Central memory CD4-positive, alpha-beta T cell (primary cell): Measurements from ENCODE around the gene CCDC116.
"Not testable (repeated sequence)": the region's sequence is repeated elsewhere in the genome, so short reads cannot be mapped to it uniquely, and the experiment has no call there.

Experiments
- DNase-seq: peaks from one replicate; pipeline ENCODE4 v3.0.0; 2022

CCDC116 gene

DNA sequence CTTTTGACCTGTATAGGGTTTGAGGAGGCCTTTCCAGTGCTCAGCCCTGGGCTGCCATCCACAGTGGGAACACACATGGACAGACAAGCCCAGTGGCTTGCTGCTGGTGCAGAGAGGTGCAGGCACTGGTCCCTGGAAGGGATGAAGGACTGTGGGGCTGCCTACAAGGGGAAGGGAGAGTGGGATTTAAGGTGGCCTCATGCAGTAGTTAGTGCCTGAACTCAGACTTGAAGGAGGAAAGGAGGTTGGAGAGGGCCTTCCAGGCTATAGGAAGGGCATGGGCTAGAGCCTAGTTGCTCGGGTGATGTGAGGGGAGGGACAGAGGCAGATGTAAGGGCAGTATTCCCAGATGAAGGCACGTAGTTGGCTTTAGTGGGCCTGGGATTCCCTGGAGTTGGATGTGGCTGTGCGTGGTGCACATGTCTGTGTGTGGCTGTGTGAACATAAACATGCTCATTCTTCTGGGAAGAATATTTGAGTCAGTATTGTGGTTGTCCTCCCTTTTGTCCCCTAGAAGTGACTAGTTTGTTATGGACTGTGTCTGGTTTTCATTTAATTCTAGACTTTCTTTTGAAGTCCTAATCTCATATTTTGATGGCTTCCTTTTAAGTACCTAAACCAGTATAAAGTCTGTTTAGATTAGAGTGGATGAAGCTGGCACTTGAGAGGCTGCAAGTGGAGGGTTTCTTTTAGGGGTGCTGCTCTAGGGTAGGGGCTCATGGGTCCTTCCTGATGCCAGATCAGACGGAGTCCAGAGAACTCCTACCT, 21.2 kb upstream of the CCDC116 start:
- no peak for DNase-seq

DNA sequence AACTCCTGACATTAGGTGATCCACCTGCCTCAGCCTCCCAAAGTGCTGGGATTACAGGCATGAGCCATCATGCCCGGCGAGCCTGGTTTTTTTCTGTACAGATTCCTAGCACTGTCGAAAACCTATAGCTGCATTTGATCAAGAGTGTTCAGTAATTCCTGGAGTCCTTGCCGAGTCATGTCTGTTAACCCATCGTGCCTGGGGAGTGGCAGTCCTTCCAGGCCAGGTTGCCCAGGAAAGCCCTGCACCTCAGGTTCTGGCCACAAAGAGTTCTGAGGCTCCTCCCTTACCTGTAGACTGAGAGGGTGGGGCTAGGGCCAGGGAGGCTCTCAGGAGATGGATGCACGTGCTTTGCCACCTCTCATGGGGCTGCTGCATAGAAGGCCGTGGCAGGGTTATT, 19.7 kb upstream of the CCDC116 start:
- no peak for DNase-seq

DNA sequence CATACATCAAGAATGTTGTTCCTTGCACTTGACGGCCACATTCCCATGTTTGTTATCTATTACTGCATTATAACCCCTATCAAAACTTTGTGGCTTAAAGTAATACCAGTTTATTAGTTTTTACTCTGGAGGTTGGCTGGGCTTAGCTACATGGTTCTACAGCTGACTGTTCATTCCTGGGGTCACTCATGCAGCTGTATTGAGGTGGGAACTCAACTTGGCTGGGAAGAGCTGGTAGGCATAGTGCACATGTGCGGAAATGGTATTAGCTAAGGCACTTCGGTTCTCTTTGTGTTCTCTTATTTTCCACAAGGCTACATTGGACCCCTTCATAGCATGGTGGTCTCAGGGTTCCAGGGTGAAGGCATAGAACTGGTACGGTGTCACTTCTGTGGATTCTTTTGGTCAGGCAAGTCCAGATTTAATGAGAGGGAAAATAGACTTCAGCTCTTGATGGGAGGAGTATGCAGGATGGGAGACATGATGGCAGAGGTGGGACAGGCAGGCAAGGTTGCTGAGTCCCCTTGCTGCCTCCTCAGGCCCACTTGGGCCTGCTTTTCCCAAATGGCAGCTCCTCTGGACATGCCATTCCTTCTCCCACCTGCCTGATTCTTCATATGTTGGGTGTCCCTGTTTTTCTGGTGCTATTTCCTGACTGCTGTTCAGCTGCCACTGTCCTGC, 18.9 kb upstream of the CCDC116 start:
- DNase-seq, result no peak

DNA sequence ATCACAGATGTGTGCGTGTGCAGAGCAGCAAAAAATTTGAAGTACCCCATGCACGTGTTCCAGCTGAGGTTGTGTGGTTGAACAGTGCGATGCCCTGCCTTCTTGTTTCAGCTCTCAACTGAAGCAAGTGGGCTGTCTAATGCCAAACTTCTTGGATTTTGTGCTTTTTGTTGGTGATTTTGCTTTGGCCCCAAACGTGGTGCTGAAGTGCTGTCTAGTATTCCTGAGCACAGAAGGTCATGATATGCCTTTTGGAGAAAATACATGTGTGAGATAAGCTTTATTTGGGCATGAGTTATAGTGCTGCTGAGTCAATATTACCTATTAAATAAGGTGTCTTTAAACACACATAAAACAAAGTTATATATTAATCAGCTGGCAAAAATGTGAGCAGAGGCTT, 16.8 kb upstream of the CCDC116 start:
- DNase-seq, result no peak

DNA sequence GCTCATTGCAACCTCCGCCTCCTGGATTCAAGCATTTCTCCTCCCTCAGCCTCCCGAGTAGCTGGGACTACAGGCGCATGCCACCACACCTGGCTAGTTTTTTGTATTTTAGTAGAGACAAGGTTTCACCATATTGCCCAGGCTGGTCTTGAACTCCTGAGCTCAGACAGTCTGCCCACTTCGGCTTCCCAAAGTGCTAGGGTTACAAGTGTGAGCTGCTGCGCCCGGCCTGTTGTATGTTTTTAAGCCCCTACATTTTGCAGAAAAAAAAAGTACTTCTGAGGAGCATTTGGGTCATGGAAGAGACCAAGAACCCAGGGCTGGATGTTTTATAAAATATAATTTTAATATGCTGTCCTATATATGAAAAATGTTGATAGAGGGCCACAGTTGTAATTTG, 15.2 kb upstream of the CCDC116 start:
- DNase-seq, result not testable (repeated sequence)

DNA sequence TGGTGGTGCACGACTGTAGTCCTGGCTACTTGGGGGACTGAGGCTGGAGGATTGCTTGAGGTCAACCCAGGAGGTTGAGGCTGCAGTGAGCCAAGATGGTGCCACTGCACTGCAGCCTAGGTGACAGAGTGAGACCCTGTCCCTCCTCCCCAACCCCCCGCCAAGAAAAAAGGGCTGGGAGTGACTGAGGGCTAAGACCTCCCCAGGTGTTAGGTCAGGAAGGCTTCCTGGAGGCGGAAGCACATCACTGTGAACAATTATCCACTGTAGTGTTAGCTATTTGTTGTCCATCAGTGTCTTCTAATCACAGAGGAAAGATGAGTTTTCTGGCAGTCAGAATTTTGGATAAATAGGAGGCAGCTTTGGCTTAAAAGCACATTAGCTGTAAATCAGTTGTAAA, 11.5 kb upstream of the CCDC116 start:
- no peak for DNase-seq

DNA sequence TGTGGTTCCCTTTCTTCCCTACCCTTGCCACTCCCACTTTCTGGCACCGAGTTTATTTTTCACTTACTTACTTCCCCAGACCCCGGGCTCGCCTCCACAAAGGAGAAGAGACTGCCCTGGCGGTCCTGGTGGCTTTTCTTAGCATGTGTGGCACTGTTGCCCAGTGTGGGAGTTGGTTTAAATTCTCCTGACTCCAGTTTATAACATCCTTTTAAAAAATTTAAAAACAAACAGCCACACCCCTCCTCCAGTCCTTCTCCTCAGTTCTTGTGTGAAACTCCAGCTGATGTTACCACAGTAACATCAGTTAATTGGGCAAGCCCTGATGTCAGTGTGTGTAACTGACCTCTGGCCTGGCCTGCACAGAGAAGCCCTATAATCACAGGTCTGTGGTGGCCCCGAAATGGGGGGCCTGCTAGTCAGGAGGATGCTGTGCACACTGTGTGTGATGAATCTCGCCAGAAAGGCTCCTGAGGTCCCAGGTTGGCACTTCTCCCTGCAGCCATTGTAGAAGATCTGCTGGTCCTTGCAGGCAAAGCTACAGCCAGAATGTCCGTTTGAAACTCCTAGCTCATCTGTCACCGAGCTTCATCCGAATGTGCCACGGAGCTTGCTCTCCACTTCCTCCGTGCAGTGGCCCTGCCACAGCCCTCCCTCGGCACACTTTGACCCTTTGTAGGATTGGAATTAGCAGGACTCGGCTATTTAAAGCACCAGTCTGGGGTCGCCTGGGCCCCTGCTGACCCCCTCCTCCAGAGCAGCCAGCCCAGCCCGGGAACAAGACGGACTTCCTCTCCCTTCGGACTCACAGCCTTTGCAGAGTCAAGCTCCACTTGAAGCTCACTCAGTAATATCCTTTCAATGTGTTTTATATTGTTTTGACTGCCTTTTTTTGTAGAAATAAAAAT, 10.3 kb upstream of the CCDC116 start:
- no peak for DNase-seq

DNA sequence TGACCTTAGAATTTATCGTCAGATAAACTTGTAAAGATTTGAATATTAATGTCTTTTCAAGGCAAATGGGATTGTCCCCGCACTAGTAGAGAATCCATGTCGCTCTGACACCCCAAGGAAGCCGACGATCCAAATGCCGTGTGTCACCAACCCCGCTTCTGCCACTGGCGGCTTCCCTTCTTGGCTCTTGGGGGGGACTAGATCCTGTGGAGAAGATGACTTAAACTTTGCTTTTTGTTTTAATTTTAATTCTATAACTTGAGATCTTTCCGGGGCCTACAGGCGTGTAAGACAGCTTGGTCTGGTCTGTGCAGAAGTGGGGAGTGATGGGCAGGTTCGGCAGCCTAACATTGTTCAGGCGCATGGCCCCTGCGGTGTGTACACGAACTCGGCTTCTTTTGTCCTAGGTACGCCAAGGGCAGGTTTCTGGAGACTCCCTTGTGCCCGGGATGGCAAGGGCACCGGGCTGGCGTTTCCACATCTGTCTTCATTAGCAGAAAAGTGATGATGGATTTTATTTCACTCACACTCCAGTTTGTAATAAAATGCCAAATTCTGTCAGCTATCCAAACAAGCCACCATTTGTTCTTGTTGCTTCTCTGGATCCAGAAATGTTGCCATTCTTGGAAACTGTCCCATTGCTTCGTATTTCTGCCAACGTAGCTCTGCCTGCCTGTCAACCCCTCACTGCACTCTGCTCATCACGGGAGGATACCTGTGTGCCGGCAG, 9.5 kb upstream of the CCDC116 start:
- no peak for DNase-seq

DNA sequence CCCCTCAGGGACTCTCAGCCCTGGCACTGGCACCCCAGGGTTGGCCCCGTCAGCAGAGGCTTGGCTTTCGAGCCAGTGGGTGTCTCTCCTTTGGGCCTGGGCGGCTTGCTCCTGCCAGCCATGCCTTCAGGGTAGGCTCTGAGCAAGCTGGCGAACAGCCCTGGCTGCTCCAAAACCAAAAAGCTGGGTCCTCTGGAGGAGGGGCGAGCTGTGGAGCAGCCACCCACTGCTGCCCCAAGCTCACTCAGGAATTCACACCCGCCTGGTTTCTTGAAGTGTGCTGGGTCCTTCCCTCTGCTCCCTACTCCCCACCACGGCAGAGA, 9.0 kb upstream of the CCDC116 start:
- no peak for DNase-seq

DNA sequence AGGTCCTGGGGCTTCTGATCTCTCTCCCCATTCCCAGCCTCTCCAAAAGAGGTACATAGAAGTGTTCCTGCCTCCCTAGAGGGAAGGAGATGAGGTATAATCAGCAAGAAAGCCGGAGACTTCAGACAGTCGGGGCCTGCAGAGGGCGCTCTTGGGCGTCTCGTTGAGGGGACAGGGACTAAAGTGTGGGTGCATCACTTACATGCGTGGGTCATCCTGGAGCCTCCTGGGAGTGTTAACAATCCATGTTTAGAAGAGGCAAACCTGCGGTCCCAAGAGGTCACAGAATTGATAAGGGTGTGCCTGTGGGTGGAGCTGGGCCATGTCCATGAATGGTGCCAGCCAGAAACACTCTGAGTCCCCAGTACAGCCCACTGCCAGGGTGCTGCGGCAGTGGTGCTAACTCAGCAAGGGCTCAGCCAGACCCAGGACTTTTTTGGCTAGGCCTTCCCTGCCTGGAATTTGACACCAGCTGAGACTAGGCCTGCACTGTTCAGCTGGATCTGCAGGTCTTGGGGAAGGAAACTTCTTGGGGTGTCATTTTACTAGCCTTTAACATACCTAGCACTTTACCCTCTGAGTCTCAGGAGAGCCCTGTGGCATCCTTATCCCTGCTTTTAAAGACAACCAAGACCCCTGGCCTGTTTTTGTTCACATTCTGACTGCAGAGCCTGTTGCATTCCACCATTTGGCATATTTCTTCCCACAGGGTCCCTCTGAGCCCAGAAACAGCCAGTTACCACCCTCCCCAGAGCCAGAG, 8.3 kb upstream of the CCDC116 start:
- no peak for DNase-seq

DNA sequence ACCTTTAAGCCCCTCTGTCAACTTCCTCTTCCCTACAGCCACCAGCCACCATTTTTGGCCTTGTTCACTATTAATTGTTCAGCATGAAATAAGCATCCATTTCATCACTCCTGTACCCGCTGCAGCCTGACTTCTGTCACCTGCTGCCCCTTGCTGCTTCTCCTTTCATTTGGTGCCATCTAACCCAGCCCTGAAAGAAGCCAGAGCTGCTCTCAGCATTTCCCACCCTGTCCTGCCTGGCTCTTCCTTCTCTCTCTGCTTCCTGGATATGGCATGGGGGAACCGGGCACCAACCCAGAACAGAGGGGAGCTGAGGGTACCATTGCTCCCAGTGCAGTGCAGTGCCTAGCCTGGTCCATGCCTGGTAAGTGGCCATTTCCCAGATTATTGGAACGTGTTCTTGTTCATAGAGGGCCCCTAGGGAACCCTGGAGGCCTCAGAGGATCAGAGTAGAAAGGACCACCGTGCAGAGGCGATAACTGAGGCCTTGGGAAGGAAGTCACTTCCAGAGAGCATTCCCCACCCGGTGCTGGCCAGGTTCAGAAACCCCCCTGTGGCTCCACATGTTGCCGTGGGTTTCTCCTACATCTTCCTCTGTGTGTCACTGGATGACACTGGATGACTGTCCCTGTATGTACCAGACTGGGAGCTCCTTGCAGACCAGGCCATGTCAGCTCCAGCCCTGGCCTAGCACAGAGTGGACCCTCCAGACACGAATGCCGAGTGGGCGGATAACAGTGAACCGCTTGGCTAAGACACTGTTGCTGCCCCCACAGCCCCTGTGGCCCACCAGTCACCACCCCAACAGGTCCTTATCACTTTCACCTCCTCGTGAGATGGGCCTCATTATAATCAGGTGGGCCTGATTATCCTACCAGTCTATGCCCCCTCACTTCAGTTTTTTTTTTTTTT, 7.4 kb upstream of the CCDC116 start:
- DNase-seq, result no peak

DNA sequence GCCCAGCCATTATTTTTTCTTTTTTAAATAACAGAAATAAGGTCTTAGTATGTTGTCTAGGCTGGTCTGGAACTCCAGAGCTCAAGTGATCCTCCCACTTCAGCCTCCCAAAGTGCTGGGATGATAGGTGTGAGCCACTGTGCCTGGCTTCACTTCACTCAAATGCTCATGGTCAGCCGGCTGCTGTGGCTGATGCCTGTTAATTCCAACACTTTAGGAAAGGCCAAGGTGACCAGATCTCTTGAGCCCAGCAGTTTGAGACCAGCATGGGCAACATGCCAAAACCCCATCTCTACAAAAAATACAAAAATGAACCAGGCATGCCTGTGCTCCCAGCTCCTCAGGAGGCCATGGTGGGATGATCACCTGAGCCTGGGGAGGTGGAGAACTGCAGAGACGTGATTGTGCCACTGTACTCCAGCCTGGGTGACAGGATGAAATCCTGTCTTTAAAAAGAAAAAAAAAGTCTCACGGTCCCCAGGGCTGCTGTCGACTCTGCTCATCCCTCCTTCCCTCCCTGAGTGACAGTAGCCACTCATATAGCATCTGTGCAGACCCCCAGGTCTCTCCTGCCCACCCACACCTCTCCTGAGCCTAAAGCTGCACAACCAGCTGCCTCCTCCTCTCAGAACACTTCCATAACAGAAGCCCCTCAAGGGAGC, 6.4 kb upstream of the CCDC116 start:
- DNase-seq, result no peak

DNA sequence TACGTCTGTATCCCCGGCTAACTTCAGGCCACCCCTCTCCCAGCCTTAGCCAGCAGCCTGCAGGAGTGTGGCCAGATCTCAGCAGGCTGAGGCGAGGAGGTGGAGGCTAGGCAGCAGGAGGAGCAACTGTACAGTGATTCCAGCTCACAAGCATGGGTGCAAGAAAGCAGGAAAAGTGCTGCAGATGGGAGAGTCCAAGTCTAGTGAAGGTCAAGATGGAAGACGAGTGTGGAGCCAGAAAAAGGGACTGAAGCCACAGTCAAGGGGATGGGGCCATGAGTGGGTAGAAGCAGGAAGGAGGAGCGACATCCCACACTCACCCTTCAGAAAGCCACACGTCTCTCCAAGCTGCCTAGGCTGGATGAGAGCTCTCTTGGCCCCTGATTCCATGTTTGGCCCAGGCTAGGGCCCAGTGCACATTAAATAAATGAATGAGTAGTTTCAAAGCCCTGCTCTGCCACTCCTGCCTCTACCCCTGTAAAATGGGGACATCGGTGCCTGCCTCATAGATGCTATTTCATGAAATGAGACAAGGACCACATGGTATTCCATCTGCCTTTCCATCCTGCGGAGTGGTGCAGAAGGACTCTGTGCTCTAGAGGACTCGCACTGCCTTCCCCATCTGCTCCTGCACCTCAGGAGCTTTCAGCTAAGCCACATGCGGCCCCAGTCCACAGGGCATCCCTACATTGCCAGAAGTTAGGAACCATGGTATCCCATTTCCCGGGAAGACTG, 5.7 kb upstream of the CCDC116 start:
- no peak for DNase-seq

DNA sequence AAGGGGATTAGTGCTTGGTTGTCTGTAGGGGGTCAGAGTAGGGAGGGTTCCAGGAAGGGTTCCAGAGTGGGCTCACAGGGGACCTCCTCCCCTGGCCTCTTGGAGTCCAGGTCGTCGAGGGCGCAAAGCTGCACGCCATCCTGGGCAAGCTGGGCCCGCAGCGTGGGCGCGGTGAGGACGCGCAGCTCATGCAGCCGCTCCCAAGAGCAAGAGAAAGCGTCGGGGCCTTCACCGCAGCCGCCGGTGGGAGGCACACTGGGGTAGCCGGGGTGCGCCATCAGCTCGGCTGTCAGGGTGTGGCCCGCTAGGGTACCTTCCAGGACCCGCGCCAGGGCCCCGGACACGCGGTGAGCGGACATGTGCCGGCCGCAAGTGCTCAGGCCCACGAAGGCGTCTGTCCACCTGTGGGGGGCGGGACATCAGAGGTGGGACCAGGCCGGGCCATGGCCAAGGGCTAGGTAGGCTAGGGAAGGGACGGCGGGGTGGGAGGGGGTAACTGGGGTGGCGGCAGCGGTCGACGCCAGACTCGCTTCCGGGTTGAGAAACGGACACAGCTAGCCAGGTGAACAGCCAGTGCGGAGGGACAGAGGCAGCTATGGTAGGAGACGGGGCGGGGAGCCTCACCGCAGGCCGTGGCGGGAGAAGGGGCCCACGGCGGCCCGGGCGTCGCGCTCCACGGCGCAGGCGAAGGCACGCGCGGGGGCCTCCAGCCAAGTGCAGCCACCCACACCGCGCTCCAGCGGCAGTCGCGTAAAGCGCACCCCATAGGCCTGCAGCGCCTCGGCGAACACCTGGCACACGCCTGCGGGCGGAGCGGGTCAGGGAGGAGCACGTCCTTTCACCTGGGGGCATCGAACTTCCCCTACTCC, 3.9 kb upstream of the CCDC116 start:
- DNase-seq, result no peak

DNA sequence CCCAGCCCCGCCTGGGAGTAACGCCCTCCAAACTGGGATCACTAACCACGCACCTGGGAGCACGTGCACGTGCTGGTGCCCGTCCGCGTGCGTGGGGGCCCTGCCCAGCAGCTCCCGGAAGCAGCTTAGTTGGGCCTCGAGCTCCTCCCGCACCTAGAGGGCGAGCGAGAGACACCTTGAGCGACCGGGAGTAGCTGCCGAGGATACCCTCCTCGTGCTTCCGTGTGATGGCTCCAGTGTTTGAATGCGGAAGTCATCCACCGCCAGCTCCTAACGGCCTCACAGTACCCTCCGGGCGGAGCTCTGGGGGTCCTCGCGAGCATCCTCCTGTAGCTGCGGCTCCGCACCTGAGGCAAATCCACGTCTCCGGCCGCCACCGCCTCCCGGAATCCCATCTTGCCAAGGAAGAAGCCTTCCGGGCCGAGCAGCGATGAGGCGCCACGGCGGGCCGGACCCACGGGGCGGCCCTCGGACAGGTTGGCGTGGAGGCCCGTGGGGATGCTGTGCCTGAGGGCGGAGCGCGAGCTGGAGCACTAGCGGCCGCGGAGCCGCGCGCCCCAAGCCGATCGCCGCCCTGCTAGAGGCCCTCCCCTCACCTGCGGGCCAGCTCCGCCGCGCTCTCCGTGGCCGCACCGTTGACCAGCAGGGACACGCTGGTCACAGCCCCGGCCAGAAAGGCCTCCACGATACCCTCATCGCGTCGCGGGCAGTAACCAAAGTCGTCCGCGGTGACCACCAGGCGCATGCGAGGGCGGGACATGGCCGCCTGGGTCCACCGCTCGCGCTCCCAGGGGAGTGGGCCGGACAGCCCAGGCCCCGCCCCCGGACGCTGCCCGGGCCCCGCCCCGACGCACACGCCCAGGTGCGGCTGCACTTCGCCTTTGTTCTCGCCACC, 3.1 kb upstream of the CCDC116 start, which contains the start of gene YDJC:
Gene YDJC, minus strand, starts transcription at position 768 of the 895 bp plus-strand sequence. Its CDS starts 8 bp downstream, at position 760.
- DNase-seq, result peak; percentile 93

DNA sequence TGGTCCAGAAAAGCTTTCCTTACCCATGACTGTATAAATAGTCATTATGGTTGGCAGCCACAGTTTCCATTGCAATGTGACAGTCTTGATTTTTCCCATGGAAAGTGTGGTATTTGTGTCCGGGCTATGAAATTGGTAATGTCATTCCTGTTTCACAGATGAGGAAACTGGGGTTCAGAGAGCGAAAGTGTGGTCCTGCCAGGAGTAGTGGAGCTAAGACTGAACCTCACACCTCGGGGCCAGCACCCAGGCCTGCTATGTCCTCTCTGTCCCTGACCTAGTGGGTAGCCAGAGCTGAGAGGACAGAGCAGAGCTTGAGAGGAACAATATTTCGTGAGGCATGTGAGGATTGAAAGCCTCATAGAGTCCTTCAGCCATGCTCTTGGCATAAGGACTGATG, 1.5 kb upstream of the CCDC116 start:
- DNase-seq, result no peak

DNA sequence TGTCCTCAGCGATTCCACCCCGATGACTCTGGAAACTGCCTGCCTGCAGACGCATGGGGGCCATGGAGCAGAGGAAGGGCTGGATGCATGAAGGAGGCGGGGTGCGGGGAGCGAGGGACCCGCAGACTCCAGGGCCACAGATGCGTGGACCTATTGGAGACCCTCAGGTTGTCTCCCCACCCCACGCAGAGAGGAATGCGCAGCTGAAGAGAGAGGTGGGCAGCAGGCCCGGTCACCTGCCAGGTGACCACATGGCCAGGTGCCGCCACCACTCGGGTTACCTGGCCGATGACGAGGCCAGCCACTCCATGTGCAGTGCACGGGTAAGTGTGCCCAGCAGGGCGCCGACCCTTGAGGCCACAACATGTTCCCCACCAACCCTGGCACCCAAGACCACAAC, 371 bp downstream of the CCDC116 start:
- DNase-seq, result no peak

DNA sequence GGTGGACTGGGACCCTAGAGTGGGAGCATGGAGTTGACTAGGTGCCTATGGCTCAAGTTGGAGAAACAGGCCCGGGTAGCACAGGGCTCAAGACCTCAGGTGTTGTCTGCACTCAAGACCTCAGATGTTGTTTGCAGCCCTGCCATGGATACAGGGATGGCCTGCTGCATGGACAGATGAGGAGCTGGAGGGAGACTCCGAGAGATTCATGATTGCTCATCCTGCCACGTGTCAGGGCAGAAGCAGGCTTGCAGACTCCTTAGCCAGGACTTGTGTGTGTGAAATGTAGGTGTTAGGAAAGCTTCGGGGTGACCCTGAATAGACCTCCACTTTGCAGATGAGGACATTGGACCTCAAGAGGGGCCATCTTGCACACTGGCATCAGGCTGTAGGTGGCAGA, 921 bp downstream of the CCDC116 start:
- DNase-seq, result no peak
